ENCODE data around the gene TACR1. TPM values are rescaled to one million over a fixed set of nuclear protein-coding genes. Genes with fewer than 3 reads are reported as not detected.

The TACR1 gene
- total RNA-seq, 4 donors from 2014 or later: 2.0 to 7.7 (median 5.0) TPM

- no peak for TF ChIP-seq CTCF (IDR thresholded peaks at IDR 0.05; ENCODE audit: low read depth)
Observed at GRCh38 chr2:75030218-75031009, 168.9 kb downstream of the TACR1 start.

GRCh38 chr2:75027886-75028285 is 171.4 kb downstream of the TACR1 start:
- TF ChIP-seq CTCF (IDR thresholded peaks at IDR 0.05; ENCODE audit: low read depth): no peak

- TF ChIP-seq CTCF (IDR thresholded peaks at IDR 0.05; ENCODE audit: low read depth): no peak
Observed at GRCh38 chr2:75025633-75026380, 173.5 kb downstream of the TACR1 start.

- no peak for TF ChIP-seq CTCF (IDR thresholded peaks at IDR 0.05; ENCODE audit: low read depth)
Observed at GRCh38 chr2:75025216-75025615, 174.1 kb downstream of the TACR1 start.

- TF ChIP-seq CTCF (IDR thresholded peaks at IDR 0.05; ENCODE audit: low read depth): no peak
Observed at GRCh38 chr2:75023666-75024455, 175.5 kb downstream of the TACR1 start.

- TF ChIP-seq CTCF (IDR thresholded peaks at IDR 0.05; ENCODE audit: low read depth): no peak
Observed at GRCh38 chr2:75022516-75022915, 176.8 kb downstream of the TACR1 start.

- TF ChIP-seq CTCF (IDR thresholded peaks at IDR 0.05; ENCODE audit: low read depth): no peak
Observed at GRCh38 chr2:75021672-75022071, 177.6 kb downstream of the TACR1 start.

Measured in subcutaneous adipose tissue (tissue), 4 donors.